ENCODE measurements around the gene IFT43.

The IFT43 gene

DNA sequence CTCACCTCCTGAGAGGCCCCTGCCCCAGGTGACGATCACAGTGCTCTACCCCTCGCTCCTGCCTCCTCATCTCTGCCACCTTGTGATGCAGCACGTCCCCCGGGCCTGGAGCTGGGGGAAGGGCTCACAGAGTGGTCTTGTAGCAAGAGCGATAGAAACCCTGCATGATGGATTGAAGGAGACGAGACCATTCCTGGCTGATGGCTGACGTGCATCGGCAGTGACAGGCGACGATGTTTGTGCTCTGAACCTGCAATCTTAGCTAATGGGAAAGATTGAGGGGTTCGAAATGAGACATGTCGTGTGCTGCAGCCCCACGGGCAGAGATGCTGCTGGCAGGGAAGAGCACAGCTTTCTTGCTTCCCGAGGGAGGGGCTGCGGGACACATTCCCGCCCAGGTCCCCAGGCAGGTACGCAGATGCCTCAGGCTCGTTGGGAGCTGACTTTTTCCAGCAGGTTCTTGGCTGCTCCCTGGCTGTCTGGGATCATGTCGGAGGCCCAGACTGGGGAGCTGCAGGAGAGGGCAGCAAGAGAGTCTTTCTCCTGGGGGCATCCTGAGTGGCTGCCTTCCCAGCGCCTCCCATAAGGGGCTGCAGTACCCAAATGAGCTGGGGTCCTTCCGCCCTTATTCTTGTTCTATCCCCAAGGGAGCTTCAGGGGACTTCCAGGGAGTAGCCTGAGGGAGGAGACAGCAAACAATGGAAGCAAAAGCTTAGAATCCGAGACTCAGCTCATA lies 127.5 kb downstream of the IFT43 start:
- DNase-seq (ENCODE audit: low read depth in 2 of 2) = no peak

DNA sequence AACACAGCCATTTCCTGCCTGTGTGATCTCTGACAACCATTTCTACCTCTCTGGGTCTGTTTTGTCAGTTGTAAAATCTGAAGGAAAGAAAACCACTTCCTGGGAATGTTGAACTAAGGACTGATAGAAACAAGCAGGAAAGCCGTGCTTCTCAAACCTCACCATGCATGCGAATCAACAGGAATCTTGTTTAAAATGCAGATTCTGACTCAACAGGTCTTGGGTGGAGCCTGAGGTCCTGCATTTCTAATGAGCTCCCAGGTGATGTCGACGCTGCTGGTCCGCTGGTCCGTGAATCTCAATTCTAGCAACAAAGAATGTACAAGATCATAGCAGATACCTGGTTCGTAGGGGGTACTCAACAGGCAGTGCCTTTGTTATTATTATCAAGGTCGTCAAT lies 128.1 kb downstream of the IFT43 start:
- no peak for DNase-seq (ENCODE audit: low read depth in 2 of 2)

DNA sequence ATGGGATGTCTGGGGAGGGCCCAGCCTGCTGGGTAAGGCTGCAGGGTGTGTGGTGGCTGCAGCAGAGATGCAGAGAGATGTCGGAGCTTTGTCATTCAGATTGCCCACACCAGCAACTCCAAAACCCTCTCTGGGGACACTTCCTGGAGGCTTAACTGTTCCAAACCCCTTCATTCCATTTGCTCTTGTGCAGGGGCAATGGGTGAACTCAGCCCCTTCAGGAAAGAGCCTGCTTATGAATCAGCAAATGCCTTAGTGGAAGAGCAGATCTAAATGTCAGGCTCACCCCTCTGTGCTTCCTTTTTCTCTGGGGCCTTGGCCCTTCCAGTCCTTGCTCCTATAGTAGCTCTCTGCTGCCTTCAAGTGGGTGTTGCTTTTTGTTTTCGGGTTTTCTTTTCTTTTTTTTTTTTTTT lies 129.5 kb downstream of the IFT43 start:
- no peak for DNase-seq (ENCODE audit: low read depth in 2 of 2)

DNA sequence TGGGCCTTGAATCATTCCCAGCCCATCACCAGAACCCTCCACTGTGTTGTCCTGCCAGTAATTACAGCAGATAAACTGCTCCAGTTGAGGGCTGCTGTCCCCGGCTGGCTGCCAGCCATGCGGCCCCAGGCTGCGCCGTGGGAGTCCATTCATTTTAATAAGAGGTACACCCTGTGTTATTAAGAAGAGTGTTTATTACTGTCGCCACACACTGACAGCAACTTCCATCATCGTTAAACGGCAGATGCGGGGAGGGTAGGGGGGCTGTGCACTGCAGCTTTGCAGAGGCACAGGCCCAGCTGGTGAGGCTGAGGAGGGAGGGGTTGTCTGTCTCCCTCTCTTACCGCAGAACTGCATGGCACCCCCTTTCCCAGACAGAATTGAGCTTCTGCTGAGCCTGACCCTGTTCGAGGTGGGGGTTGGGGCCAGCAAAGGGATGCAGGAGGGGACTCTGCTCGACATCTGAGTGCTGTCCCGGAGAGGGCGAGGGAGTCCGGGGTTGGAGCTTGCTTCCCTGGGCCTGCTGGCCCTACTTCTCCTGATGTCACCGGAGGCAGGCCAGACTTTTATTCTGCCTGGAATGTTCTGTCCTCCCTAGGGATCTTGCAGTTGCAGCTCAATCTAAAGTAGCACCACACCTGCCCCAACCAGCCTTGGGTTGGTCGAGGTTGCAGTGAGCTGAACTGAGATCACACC lies 132.4 kb downstream of the IFT43 start:
- DNase-seq (ENCODE audit: low read depth in 2 of 2) = no peak

DNA sequence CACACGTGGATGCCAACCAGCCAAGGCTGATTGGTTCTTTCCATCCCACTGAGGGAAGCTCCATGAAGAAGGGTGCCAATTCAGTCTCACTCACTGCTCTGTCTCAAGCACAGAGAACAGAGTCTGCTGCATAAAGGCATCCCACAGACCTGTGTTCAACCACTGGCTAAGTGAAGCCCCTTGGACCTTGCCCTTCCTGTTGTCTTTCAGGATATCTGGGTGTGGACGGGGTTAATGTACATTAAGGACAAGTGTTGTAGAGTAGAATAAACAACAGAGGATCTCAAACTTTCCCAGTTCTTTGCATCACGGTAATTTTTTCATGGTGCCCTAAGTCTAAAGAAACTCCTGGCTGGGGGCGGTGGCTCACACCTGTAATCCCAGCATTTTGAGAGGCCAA lies 133.0 kb downstream of the IFT43 start:
- no peak for DNase-seq (ENCODE audit: low read depth in 2 of 2)

DNA sequence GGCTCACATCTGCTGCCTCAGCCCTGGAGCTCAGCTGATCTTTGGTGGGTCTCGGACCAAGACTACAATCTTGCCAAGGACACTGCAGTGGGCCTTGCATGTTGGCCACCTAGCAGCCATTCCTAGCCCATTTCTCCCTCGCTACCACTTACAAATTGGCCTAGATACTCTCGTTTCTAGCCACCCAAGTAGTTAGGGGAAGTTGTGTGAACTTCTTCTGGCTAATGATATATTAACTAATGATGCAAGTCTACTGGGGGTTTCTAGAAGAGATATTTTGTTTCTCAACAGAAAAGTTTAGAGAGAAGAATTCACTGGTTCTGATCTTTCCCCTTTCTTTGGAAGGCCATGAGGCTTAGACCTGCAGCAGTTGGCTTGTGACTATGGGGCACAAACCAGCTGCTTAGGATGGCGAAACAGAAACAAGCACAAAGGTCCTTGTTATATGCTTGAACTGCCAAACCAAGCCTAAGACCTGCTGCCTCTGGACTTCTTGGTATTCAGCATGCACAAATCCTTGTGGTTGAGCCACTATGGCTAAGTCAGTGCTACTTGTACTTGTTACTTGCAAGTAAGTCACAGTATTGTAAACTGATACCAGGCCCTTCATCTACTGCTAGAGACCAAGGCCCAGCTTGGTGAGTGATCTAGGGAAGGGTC lies 135.7 kb downstream of the IFT43 start:
- DNase-seq (ENCODE audit: low read depth in 2 of 2) = no peak

DNA sequence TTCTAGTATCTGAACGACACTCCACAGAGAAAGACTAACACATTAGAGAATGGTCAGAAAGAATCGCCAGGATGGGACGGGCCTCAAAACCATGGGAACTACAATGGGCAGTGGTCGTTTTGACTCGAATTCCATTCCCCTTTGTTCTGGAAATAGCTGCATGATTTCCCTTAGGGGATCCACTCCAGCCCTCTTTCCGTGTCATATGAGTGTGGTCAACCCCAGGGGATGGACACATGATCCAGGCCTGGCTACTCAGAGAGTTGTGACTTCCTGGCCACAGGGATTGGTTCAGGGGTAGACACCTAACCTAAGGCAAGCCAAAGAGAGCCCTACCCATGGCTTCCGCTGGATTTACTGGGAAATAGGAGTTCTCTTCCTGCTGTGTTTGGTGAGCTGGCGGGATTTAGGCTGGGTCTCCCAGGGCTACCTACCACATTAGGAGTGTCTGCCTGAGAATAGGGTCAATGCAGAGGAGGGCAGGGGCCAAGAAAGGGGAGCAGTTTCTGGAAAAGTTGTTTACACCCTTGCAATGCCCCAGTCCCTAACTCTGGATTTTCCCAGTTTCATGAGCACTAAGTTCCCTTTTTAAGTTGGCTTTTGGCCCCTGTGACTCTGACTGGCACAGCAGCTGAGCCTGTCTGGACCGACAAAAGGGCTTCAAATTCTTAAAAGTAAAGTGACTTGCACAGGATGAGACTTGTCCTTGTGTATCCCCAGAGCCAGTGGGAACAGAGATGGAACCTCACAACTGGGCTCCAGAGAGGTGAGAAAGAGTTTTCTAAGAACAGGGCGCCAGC lies 138.1 kb downstream of the IFT43 start:
- no peak for DNase-seq (ENCODE audit: low read depth in 2 of 2)

DNA sequence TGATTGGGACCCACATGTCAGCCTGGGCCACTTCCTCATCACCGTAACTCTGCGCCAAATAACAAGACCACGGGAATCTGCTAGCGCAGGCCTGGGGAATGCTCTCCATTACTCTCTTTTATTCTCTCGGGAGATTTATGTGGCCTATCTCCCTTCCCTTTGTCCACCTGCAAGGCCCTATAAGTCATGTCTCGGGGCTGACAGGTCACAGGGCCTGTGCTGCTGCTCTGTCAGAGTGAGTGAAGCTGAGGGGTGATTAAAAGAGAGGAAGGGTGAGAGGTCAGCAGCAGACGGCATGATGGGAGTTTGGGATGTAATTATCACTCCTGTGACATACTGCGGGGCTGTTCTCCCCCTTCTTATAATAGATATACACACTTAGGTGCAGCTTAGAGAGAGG lies 139.9 kb downstream of the IFT43 start:
- no peak for DNase-seq (ENCODE audit: low read depth in 2 of 2)

DNA sequence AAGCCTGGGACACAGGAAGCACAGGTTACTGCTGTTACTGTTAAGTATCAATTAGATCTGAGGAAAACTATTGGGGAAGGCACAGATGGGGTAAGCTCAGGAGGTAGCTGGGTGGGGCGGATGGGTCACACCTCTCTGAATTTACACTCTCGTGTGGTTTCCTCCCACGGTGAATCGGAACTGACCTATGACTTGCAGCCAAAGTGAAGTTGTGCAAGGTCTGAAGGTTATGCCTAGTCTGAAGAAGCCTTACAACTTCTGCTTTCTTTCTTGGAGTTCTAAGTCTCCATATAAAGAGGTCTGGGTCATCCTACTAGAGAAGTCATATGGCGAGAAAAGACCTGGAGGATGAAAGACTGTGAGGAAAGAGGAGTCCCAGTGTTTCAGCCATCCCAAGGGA lies 140.5 kb downstream of the IFT43 start:
- DNase-seq (ENCODE audit: low read depth in 2 of 2) = no peak

DNA sequence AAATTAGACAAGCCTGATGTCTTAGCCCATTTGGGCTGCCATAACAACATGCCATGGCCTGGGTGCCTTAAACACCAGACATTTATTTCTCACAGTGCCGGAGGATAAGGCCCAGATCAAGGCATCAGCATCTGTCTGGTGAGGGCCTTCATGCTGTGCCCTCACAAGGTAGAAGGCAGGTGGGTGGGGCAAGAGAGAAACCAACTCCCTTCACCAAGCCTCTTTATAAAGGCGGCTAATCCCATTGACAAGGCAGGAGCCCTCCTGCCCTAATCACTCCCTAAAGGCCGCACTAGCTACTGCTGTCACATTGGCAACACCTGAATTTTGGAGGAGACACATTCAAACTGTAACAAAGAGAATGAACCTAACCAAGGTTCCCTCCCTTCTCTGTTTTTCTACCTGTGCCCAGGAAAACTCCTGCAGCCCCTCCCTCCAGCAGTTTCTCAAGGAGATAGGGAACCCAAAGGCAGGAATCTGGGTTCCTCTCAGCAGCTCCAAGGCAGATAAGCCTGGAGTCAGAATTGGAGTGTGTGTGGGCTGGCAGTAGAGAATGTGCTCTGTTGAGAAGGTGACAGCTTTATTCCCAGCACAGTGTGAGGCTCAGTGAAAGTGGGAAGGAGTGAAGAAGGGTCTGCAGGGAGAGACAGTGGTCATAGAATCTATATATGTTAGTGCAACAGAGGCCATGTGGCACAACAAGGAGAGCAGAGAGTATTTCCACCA lies 144.5 kb downstream of the IFT43 start:
- no peak for DNase-seq (ENCODE audit: low read depth in 2 of 2)

DNA sequence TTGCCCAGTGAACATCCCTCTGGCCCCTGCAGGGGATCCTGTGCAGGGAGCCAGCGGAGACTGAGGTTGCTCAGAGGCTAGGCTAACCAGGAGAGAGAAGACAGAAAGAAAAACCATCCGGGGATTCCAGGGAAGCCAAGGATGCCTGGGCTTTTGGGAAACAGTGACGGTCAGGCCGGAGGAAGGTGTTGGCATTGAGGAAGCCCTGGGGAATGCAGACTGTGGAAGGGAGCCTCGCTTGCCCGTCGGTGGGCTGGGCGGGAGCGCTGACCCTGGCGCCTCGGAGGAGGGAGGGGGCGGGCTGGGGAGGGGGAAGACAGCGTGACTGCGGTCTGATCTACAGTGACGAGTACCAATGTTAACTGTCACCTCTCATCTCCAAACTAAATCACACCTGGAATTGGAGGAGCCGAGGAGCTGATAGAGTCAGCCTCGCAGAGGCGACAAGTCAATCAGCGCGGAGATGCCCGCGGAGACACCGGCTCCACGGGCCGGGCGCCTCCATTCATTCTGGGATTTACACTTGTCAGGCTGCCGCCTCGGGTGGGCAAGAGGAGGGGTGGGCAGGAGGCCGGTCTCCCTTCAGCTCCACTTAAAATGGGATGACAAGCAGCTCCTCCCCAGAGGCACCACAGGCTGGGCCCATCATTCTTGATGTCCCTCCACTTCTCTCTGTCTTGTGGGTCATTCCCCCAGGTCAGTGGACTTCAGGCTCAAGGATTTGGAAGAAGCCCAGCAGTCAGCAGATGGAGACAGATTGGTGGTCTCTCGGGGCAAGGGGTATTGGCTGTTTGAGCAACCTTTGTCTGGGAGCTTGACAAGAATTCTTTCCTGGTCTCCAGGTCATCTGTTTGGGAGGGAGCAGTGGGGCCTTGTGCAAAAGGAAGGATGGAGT lies 145.8 kb downstream of the IFT43 start:
- no peak for DNase-seq (ENCODE audit: low read depth in 2 of 2)

DNA sequence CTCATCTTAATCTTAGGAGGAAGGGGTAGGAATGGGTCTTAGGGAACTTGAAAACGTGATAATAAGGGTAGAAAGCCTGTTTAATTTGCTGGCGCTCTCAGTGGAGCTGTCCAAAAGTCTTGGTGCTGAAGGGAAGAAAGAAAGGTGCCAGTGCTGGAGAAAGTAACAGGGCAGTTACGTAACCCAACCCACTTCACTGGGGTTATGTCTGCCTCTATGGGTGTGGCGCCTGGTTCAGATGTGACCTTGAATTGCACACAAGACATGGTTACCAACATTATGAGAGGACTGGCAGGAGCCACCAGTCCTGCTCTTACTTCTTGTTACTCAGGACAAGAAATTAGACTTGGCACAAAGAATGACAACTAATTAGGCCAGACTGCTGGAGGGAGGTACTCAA lies 147.5 kb downstream of the IFT43 start:
- DNase-seq (ENCODE audit: low read depth in 2 of 2) = no peak

All from fibroblast of skin of left biceps (primary cell).